HepG2 (cell line): Measurements from ENCODE around the gene PRM3. TPM values are rescaled to one million over a fixed set of nuclear protein-coding genes. Genes with fewer than 3 reads are reported as not detected.

Source experiments
- AGO1 ChIP-seq: fragments of 200-400 bp; formaldehyde crosslinking; IDR thresholded peaks from 2 replicates; pipeline ENCODE4 v1.6.1; 2017; ENCODE audit warnings: mild to moderate bottlenecking, low read depth, low read length, moderate library complexity; ENCODE audit not compliant: poor library complexity, severe bottlenecking
- AGO2 ChIP-seq: fragments of 200-400 bp; formaldehyde crosslinking; optimal IDR thresholded peaks from 2 replicates; pipeline ENCODE3; 2017; ENCODE audit warnings: mild to moderate bottlenecking, low read depth, low read length, moderate library complexity
- DRAP1 ChIP-seq: IDR thresholded peaks from 2 replicates; pipeline ENCODE4 v1.6.1; 2016; ENCODE audit warnings: missing genetic modification reagents, missing compliant biosample characterization
- E2F1 ChIP-seq: sonication (generic); formaldehyde crosslinking; IDR thresholded peaks from 2 replicates; pipeline ENCODE4 v1.5.0; 2020; ENCODE audit warnings: missing genetic modification reagents
- ETV6 ChIP-seq: sonication (generic); formaldehyde crosslinking; conservative IDR thresholded peaks from 2 replicates; pipeline ENCODE4 v1.4.0; 2020; ENCODE audit warnings: missing genetic modification reagents
- MED1 ChIP-seq: sonication (generic); formaldehyde crosslinking; IDR thresholded peaks from 2 replicates; pipeline ENCODE4 v1.4.0; 2020; ENCODE audit warnings: missing genetic modification reagents
- MLX ChIP-seq: IDR thresholded peaks from 2 replicates; pipeline ENCODE4 v1.6.1; 2016
- MXD4 ChIP-seq: IDR thresholded peaks from 2 replicates; pipeline ENCODE4 v1.6.1; 2016; ENCODE audit warnings: mild to moderate bottlenecking, missing biosample characterization, missing genetic modification reagents
- NCOA5 ChIP-seq: sonication (generic); formaldehyde crosslinking; IDR thresholded peaks from 2 replicates; pipeline ENCODE4 v1.4.0; 2020; ENCODE audit warnings: missing genetic modification reagents
- RXRA ChIP-seq: sonication (generic); formaldehyde crosslinking; IDR thresholded peaks from 2 replicates; pipeline ENCODE4 v1.5.1; 2020; ENCODE audit warnings: missing genetic modification reagents
- ZBTB42 ChIP-seq: sonication (generic); formaldehyde crosslinking; IDR thresholded peaks from 2 replicates; pipeline ENCODE4 v1.5.0; 2020; ENCODE audit warnings: mild to moderate bottlenecking, missing genetic modification reagents
- ZFP91 ChIP-seq: sonication (generic); formaldehyde crosslinking; IDR thresholded peaks from 2 replicates; pipeline ENCODE4 v1.9.0; 2022; ENCODE audit warnings: missing genetic modification reagents, mild to moderate bottlenecking, borderline replicate concordance
- ZNF280D ChIP-seq: sonication (generic); formaldehyde crosslinking; IDR thresholded peaks from 2 replicates; pipeline ENCODE4 v1.5.1; 2020; ENCODE audit warnings: mild to moderate bottlenecking, missing genetic modification reagents
- ZNF331 ChIP-seq: sonication (generic); formaldehyde crosslinking; IDR thresholded peaks from 2 replicates; pipeline ENCODE4 v1.4.0; 2020; ENCODE audit warnings: missing genetic modification reagents
- ZNF567 ChIP-seq: sonication (generic); formaldehyde crosslinking; IDR thresholded peaks from 2 replicates; pipeline ENCODE4 v1.8.1; 2023; ENCODE audit warnings: mild to moderate bottlenecking, missing genetic modification reagents, borderline replicate concordance
- ZNF576 ChIP-seq: sonication (generic); formaldehyde crosslinking; IDR thresholded peaks from 2 replicates; pipeline ENCODE4 v1.4.0; 2020; ENCODE audit warnings: mild to moderate bottlenecking, missing genetic modification reagents
- ZNF770 ChIP-seq: sonication (generic); formaldehyde crosslinking; IDR thresholded peaks from 2 replicates; pipeline ENCODE4 v1.5.0; 2020; ENCODE audit warnings: mild to moderate bottlenecking, missing genetic modification reagents
- ZNF841 ChIP-seq: sonication (generic); formaldehyde crosslinking; IDR thresholded peaks from 2 replicates; pipeline ENCODE4 v1.8.1; 2023; ENCODE audit warnings: missing genetic modification reagents, borderline replicate concordance
- ZNF850 ChIP-seq: sonication (generic); formaldehyde crosslinking; conservative IDR thresholded peaks from 2 replicates; pipeline ENCODE4 v1.9.0; 2021; ENCODE audit warnings: mild to moderate bottlenecking, missing genetic modification reagents
- polyA plus RNA-seq, 8 experiments: library from polyadenylated mRNA; depleted of rRNA in 3 of 8; stranded (reverse) in 7 of 8; unstranded in 1 of 8; fragments of >200 nt; fragmentation: Illumina TruSeq in 4 of 8; extraction: Trizol in 4 of 8; gene quantifications; 2 replicates each; pipeline versions ENCODE4 v1.2.1 to v1.2.3, GENCODE V29; 2011 to 2016; ENCODE audit warnings: low read depth in 4 of 8, missing spikeins in 1 of 8, mixed read lengths in 1 of 8; ENCODE audit not compliant: insufficient read depth in 1 of 8
- total RNA-seq, 5 experiments: library from RNA; depleted of rRNA; stranded (reverse); fragments of >200 nt; fragmentation: Illumina TruSeq; extraction: Trizol; gene quantifications; 2 replicates each; pipeline ENCODE4 v1.2.3, GENCODE V29; 2016; ENCODE audit warnings: low read depth in 1 of 5

The PRM3 gene
- total and polyA plus RNA-seq, 2 of the 13 experiments (the other 11 are each of a cell fraction or from before 2014, with no cell fraction given): not detected

GRCh38 chr16:11251525-11252481, 21.6 kb downstream of the PRM3 start (continued):
- TF ChIP-seq ZNF770 (no peak), ZNF850 (CRISPR knock-in tag) (no peak), ZFP91 (CRISPR knock-in tag) (peak; percentile 27; the same call in 1 of the 2 replicates), ETV6 (CRISPR knock-in tag) (no peak), RXRA (no peak), MLX (CRISPR knock-in tag) (no peak), MED1 (CRISPR knock-in tag) (0 out of 2 replicates have a peak, but pooled peaks have one; percentile 14), ZNF567 (CRISPR knock-in tag) (no peak), NCOA5 (no peak), MXD4 (CRISPR knock-in tag) (no peak), DRAP1 (CRISPR knock-in tag) (no peak), ZBTB42 (CRISPR knock-in tag) (0 out of 2 replicates have a peak, but pooled peaks have one; percentile 34), ZNF576 (0 out of 2 replicates have a peak, but pooled peaks have one; percentile 50), ZNF841 (no peak), AGO1 (peak; percentile 64), ZNF331 (CRISPR knock-in tag) (0 out of 2 replicates have a peak, but pooled peaks have one; percentile 20), AGO2 (peak; percentile 96), E2F1 (CRISPR knock-in tag) (no peak), ZNF280D (CRISPR knock-in tag) (no peak)
